GM12878 (cell line): ENCODE measurements around the gene NDUFV3. TPM values are rescaled to one million over a fixed set of nuclear protein-coding genes. Genes with fewer than 3 reads are reported as not detected.

Experiments
- ATAC-seq: fragments of 200-7000 bp; cut with Tn5 transposase; 3 replicates; pipeline ENCODE4 v1.9.1; 2020; ENCODE audit warnings: mild to moderate bottlenecking, moderate library complexity
- BruUV-seq: library from RNA; stranded (reverse); fragments of 400-500 nt; replicated peaks from 2 replicates; lab custom pipeline; 2021; lab: Mats Ljungman, UMichigan
- CTCF ChIA-PET: fragments of 300-600 bp; sonication (Branson Sonifier 250); formaldehyde crosslinking; extraction: SDS; loops from one replicate; lab custom pipeline; 2021; ENCODE audit warnings: inconsistent platforms; lab: Yijun Ruan, JAX
- POLR2A ChIA-PET: fragments of 350-600 bp; formaldehyde crosslinking; extraction: SDS; loops from one replicate; lab custom pipeline; 2021; ENCODE audit warnings: inconsistent platforms; lab: Charles Lee
- RAD21 ChIA-PET: fragments of 300-600 bp; sonication (Branson Sonifier 250); formaldehyde crosslinking; loops from one replicate; lab custom pipeline; 2023; ENCODE audit warnings: antibody characterized with exemption; ENCODE audit not compliant: unreplicated experiment; lab: Charles Lee
- SMC1A ChIA-PET: fragments of 300-600 bp; sonication (Branson Sonifier 250); formaldehyde crosslinking; loops from one replicate; lab custom pipeline; 2023; ENCODE audit not compliant: unreplicated experiment, uncharacterized antibody; lab: Charles Lee
- DNase-seq: peaks from one replicate; pipeline ENCODE4 v3.0.0-alpha.2; 2011; ENCODE audit warnings: low read depth, low spot score
- FAIRE-seq: peaks from 3 replicates; lab custom pipeline; 2011; peaks lifted over from hg19 to GRCh38; lab: Jason Lieb, UNC
- H2AFZ ChIP-seq: 2 replicates; pipeline ENCODE4 v1.6.0; 2011; ENCODE audit warnings: low read depth, low read length, control low read depth; ENCODE audit not compliant: control insufficient read depth
- H3K27ac ChIP-seq: 2 replicates; pipeline ENCODE4 v1.5.1; 2011; ENCODE audit warnings: control low read depth; ENCODE audit not compliant: control insufficient read depth, insufficient read depth
- H3K27me3 ChIP-seq, 2 experiments: replicated peaks in 1 of 2; 2 replicates each; pipeline versions ENCODE4 v1.6.0 to v1.6.1; 2011; ENCODE audit warnings: low read length in 1 of 2; ENCODE audit not compliant: control insufficient read depth in 2 of 2, insufficient read depth in 2 of 2
- H3K36me3 ChIP-seq, 2 experiments: 2 replicates each; pipeline ENCODE4 v1.5.1; 2011; ENCODE audit warnings: low read length in 1 of 2; ENCODE audit not compliant: control insufficient read depth in 2 of 2, insufficient read depth in 2 of 2
- H3K4me1 ChIP-seq: 2 replicates; pipeline ENCODE4 v1.6.1; 2011; ENCODE audit warnings: mild to moderate bottlenecking, low read length, moderate library complexity, mixed read lengths; ENCODE audit not compliant: control insufficient read depth, insufficient read depth
- H3K4me2 ChIP-seq: 2 replicates; pipeline ENCODE4 v1.6.0; 2011; ENCODE audit warnings: control low read depth; ENCODE audit not compliant: control insufficient read depth, insufficient read depth
- H3K4me3 ChIP-seq: fragments of 200-600 bp; sonication (generic); 2 replicates; pipeline ENCODE4 v1.5.1; 2016
- H3K79me2 ChIP-seq: 2 replicates; pipeline ENCODE4 v1.6.0; 2011; ENCODE audit warnings: low read length; ENCODE audit not compliant: control insufficient read depth, insufficient read depth
- H3K9ac ChIP-seq: 2 replicates; pipeline ENCODE4 v1.8.0; 2011; ENCODE audit warnings: low read length, control low read depth, mixed read lengths; ENCODE audit not compliant: control insufficient read depth, insufficient read depth
- H3K9me3 ChIP-seq: replicated peaks from 3 replicates; pipeline ENCODE4 v1.5.1; 2011; ENCODE audit warnings: mild to moderate bottlenecking, low read length; ENCODE audit not compliant: control insufficient read depth, insufficient read depth
- H4K20me1 ChIP-seq: 2 replicates; pipeline ENCODE4 v1.6.0; 2011; ENCODE audit not compliant: control insufficient read depth, insufficient read depth
- FOS ChIP-seq: IDR thresholded peaks from 3 replicates; pipeline ENCODE4 v1.6.1; 2011; ENCODE audit warnings: borderline replicate concordance; ENCODE audit not compliant: insufficient read length; ENCODE audit errors: extremely low read depth
- MEF2A ChIP-seq: IDR thresholded peaks from 2 replicates; pipeline ENCODE4 v1.6.1; 2011; ENCODE audit warnings: low read depth, mild to moderate bottlenecking, low read length, moderate library complexity; ENCODE audit not compliant: insufficient read depth
- MYB ChIP-seq: fragments of 150-350 bp; IDR thresholded peaks from 2 replicates; pipeline ENCODE4 v1.6.1; 2014; ENCODE audit warnings: mild to moderate bottlenecking, low read depth, low read length, borderline replicate concordance
- NBN ChIP-seq: fragments of 450-650 bp; IDR thresholded peaks from 2 replicates; pipeline ENCODE4 v1.6.1; 2016
- NR2F1 ChIP-seq: fragments of 450-650 bp; conservative IDR thresholded peaks from 2 replicates; pipeline ENCODE4 v1.6.1; 2017; ENCODE audit warnings: mild to moderate bottlenecking
- RB1 ChIP-seq: fragments of 450-650 bp; formaldehyde crosslinking; IDR thresholded peaks from 2 replicates; pipeline ENCODE4 v1.6.1; 2017; ENCODE audit warnings: mild to moderate bottlenecking, borderline replicate concordance
- SIX5 ChIP-seq: IDR thresholded peaks from 2 replicates; pipeline ENCODE4 v1.6.1; 2011; ENCODE audit warnings: mild to moderate bottlenecking, low read depth, low read length, moderate library complexity; ENCODE audit not compliant: severe bottlenecking
- SPI1 ChIP-seq: IDR thresholded peaks from 2 replicates; pipeline ENCODE4 v1.6.1; 2011; ENCODE audit warnings: low read depth, mild to moderate bottlenecking, low read length, moderate library complexity, borderline replicate concordance; ENCODE audit not compliant: insufficient read depth
- SREBF2 ChIP-seq: IDR thresholded peaks from 2 replicates; pipeline ENCODE4 v1.6.1; 2012; ENCODE audit warnings: mild to moderate bottlenecking, low read length
- ZNF274 ChIP-seq: IDR thresholded peaks from one replicate; pipeline ENCODE4 v1.8.0; 2011; ENCODE audit not compliant: insufficient read length, insufficient read depth
- WGBS: methylation state at CpG from one replicate; pipeline ENCODE4 v1.1.6; 2016; ENCODE audit warnings: low lambda C conversion rate; ENCODE audit not compliant: insufficient replicate concordance, insufficient coverage; ENCODE audit errors: missing lambda C conversion rate; 5-methylcytosine and 5-hydroxymethylcytosine counted together
- in situ Hi-C: fragments of 300-500 bp; cut with MboI; formaldehyde crosslinking; loops from 9 replicates; pipeline ENCODE4 v1.14.3; 2018; ENCODE audit warnings: mixed read lengths
- intact Hi-C: fragments of 100-400 bp; cut with micrococcal nuclease; formaldehyde crosslinking; loops from one replicate; pipeline ENCODE4 v1.14.2; 2022; ENCODE audit not compliant: unreplicated experiment
- polyA plus RNA-seq, 11 experiments: library from polyadenylated mRNA; depleted of rRNA in 4 of 11; unstranded in 6 of 11; stranded (reverse) in 5 of 11; fragments of >200 nt; fragmentation: Nextera tagmentation in 4 of 11; fragmentation: Illumina TruSeq in 1 of 11; extraction: Ambion mirVana in 4 of 11; extraction: Trizol in 1 of 11; gene quantifications; 1 replicate in 1 of 11; 2 replicates in 10 of 11; pipeline versions ENCODE4 v1.2.1 to v1.2.3, GENCODE V29; 2011 to 2016; ENCODE audit warnings: inconsistent platforms in 2 of 11, missing spikeins in 2 of 11, low read depth in 1 of 11
- total RNA-seq, 4 experiments: library from RNA; depleted of rRNA in 3 of 4; stranded (reverse); fragments of >200 nt in 3 of 4; fragmentation: Illumina TruSeq in 1 of 4; extraction: Trizol in 1 of 4; gene quantifications; 2 replicates each; pipeline versions ENCODE4 v1.2.1 to v1.2.3, GENCODE V29; 2013 to 2021
- TF ChIP-seq, protein P1 (sequence below): fragments of 450-650 bp; IDR thresholded peaks from 2 replicates; pipeline ENCODE4 v1.6.1; 2016; ENCODE audit warnings: mild to moderate bottlenecking

NDUFV3 gene
- total and polyA plus RNA-seq, 10 of the 15 experiments (the other 5 are each of a cell fraction or from before 2014, with no cell fraction given) = 7.0 to 44.7 (median 29.9) TPM

DNA sequence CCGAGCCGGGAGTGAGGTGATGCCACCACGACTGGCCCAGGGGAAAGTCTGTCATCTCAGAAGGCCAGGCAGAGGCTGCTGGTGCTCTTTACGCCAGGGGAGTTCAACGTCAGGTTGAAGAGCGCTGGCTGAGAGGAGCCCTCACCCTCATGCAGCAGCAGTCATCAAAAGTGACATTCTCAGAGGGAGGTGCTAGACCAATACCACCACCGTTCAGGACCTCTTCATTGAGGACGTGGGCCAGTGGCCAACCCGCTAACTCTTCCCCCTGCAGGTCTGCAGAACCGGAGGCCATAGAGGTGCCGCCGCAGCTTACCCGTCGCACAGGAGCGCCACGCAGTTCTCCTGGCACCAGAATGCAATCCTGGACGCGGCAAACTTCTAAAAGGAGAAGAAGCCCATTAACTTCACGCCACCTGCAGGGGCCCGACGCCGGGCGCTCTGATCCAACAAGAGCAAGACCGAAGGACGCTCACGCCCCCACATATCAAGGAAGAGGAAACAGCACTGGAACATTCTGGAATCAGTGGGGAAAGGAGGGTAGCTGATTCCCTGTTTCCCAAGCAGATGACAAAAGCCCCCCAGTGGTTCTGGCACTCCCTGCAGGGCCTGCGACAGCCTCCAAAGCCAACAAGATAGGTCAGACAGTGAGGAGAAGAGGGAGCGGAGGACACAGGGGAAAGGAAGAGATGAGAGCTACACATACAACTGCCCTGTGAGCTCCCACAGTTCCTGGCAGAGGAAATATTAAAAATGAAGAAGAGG is 38.7 kb upstream of the NDUFV3 start:
- ATAC-seq (no peak), DNase-seq (no peak), FAIRE-seq (no peak)
- H4K20me1 ChIP-seq = no peaks in the 10 kb centered on the region
- no peak overlapping the region for H3K27ac ChIP-seq
- WGBS = 97% methylated on average over 27 of the region's 28 CpGs
- RAD21 ChIA-PET = no interaction called here
- no peaks in the 10 kb centered on the region for H3K27me3 ChIP-seq
- H3K4me3 ChIP-seq = no peak overlapping the region
- no peak overlapping the region for H3K9ac ChIP-seq
- BruUV-seq = no TSS peak
- intact Hi-C loops (no loop called here), in situ Hi-C loops (no loop called here)
- H3K9me3 ChIP-seq = no peaks in the 10 kb centered on the region
- SMC1A ChIA-PET = no interaction called here
- POLR2A ChIA-PET = no interaction called here
- H3K79me2 ChIP-seq = no peaks in the 10 kb centered on the region; the same call in 1 of the 2 replicates
- H3K4me1 ChIP-seq = no peaks in the 10 kb centered on the region
- no peak overlapping the region for H3K4me2 ChIP-seq
- H3K36me3 ChIP-seq = peaks cover 34 to 69% of the 10 kb centered on the region in 2 experiments
- H2AFZ ChIP-seq = no peak overlapping the region
- TF ChIP-seq MYB = no peak
- TF ChIP-seq SIX5 = no peak
- no peak for TF ChIP-seq SREBF2
- no peak for TF ChIP-seq RB1
- no peak for TF ChIP-seq NBN
- TF ChIP-seq, protein P1, sequence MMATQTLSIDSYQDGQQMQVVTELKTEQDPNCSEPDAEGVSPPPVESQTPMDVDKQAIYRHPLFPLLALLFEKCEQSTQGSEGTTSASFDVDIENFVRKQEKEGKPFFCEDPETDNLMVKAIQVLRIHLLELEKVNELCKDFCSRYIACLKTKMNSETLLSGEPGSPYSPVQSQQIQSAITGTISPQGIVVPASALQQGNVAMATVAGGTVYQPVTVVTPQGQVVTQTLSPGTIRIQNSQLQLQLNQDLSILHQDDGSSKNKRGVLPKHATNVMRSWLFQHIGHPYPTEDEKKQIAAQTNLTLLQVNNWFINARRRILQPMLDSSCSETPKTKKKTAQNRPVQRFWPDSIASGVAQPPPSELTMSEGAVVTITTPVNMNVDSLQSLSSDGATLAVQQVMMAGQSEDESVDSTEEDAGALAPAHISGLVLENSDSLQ = no peak
- no peak for TF ChIP-seq NR2F1
- TF ChIP-seq SPI1 = no peak
- TF ChIP-seq ZNF274 = no peak
- no peak for TF ChIP-seq MEF2A
- no peak for TF ChIP-seq FOS
- TF ChIP-seq, all 136 proteins: peak for 0
- CTCF ChIA-PET = interaction anchor here (1.4 kb wide), 1 partner anchor 261 kb away, joined by 4 read pairs; no protein-coding TSS in a partner anchor
